ENCODE results near the gene MRPL2.

DNA sequence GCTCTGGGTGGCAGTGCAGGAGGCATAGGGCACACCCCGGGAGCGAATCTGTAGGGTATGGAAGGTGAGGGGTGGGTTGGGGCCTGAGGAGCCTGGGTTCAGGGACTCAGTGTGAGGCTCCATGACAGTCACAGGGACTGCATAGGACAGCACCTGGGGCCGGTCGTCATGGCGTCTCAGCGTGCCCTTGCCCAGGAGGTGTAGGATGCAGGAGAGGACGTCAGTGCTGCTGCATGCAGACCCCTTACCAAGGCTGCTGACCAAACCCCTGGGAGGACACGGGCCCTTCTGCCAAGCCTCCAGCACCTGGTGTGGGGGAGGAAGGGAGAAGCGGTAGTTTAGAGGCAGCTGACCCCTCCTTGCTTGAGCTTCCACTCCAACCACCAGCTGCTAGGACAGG lies 21.5 kb downstream of the MRPL2 start:
- TF ChIP-seq, protein P1, sequence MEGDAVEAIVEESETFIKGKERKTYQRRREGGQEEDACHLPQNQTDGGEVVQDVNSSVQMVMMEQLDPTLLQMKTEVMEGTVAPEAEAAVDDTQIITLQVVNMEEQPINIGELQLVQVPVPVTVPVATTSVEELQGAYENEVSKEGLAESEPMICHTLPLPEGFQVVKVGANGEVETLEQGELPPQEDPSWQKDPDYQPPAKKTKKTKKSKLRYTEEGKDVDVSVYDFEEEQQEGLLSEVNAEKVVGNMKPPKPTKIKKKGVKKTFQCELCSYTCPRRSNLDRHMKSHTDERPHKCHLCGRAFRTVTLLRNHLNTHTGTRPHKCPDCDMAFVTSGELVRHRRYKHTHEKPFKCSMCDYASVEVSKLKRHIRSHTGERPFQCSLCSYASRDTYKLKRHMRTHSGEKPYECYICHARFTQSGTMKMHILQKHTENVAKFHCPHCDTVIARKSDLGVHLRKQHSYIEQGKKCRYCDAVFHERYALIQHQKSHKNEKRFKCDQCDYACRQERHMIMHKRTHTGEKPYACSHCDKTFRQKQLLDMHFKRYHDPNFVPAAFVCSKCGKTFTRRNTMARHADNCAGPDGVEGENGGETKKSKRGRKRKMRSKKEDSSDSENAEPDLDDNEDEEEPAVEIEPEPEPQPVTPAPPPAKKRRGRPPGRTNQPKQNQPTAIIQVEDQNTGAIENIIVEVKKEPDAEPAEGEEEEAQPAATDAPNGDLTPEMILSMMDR (conservative IDR thresholded peaks at IDR 0.05 in 1 of 2, IDR thresholded peaks at IDR 0.05 in 1 of 2; ENCODE audit: low read depth in 1 of 2, low read length in 2 of 2): no peak
- no peak for TF ChIP-seq EZH2 (IDR thresholded peaks at IDR 0.05; ENCODE audit: low read length, missing control alignments)

All from fibroblast of lung (primary cell).